ENCODE measurements around the gene FSTL4. TPM values are rescaled to one million over a fixed set of nuclear protein-coding genes. Genes with fewer than 3 reads are reported as not detected.

Gene FSTL4
- total RNA-seq, 1 experiment from 2014 or later, result 2.7 TPM

GRCh38 chr5:133256276-133256675, 356.1 kb downstream of the FSTL4 start:
- no peaks in the 10 kb centered on the region for H3K27me3 Mint-ChIP-seq (ENCODE audit: insufficient read depth, unreplicated experiment)
- no peak overlapping the region for H3K27ac Mint-ChIP-seq (ENCODE audit: unreplicated experiment)

GRCh38 chr5:133254803-133255202, 357.5 kb downstream of the FSTL4 start:
- Histone ChIP-seq H3K4me1 (no peaks in the 10 kb centered on the region), H3K4me3 (ENCODE audit: low read depth, low read length) (no peak overlapping the region), H3K9me3 (no peaks in the 10 kb centered on the region), H3K36me3 (ENCODE audit: control insufficient read depth, insufficient read depth, low read length) (no peaks in the 10 kb centered on the region), H3K27me3 (replicated peaks; ENCODE audit: control insufficient read depth, insufficient read depth, low read length) (no peaks in the 10 kb centered on the region)
- intact Hi-C loops (cut with micrococcal nuclease; ENCODE audit: unreplicated experiment), result no loop called here
- Mint-ChIP-seq H3K27ac (ENCODE audit: unreplicated experiment) (no peak overlapping the region), H3K27me3 (ENCODE audit: insufficient read depth, unreplicated experiment) (no peaks in the 10 kb centered on the region), H3K4me3 (ENCODE audit: unreplicated experiment) (no peak overlapping the region), H3K36me3 (ENCODE audit: insufficient read depth, unreplicated experiment) (no peaks in the 10 kb centered on the region), H3K4me1 (ENCODE audit: low read depth, unreplicated experiment) (no peaks in the 10 kb centered on the region), H3K9me3 (ENCODE audit: unreplicated experiment) (no peaks in the 10 kb centered on the region)
- ChIA-PET POLR2A (no interaction called here), CTCF (no interaction called here)
- no peak for DNase-seq
- no TSS peak for BruUV-seq (replicated peaks)
- no peak for TF ChIP-seq CTCF (IDR thresholded peaks at IDR 0.05; ENCODE audit: insufficient read depth in 1 of 2, low read depth in 1 of 2, low read length in 1 of 2, severe bottlenecking in 1 of 2, unreplicated experiment in 1 of 2)

More at GRCh38 chr5:133256276-133256675, 356.1 kb downstream of the FSTL4 start:
- ChIA-PET CTCF (no interaction called here), POLR2A (no interaction called here)
- H3K4me3 Mint-ChIP-seq (ENCODE audit: unreplicated experiment), result no peak overlapping the region
- Histone ChIP-seq H3K27me3 (replicated peaks; ENCODE audit: control insufficient read depth, insufficient read depth, low read length) (no peaks in the 10 kb centered on the region), H3K36me3 (ENCODE audit: control insufficient read depth, insufficient read depth, low read length) (no peaks in the 10 kb centered on the region), H3K9me3 (no peaks in the 10 kb centered on the region), H3K4me1 (no peaks in the 10 kb centered on the region), H3K4me3 (ENCODE audit: low read depth, low read length) (no peak overlapping the region)
- no peak for DNase-seq
- BruUV-seq (replicated peaks), result no TSS peak
- intact Hi-C loops (cut with micrococcal nuclease; ENCODE audit: unreplicated experiment), result no loop called here
- H3K36me3 Mint-ChIP-seq (ENCODE audit: insufficient read depth, unreplicated experiment), result no peaks in the 10 kb centered on the region
- no peaks in the 10 kb centered on the region for H3K4me1 Mint-ChIP-seq (ENCODE audit: low read depth, unreplicated experiment)
- TF ChIP-seq CTCF (IDR thresholded peaks at IDR 0.05; ENCODE audit: insufficient read depth in 1 of 2, low read depth in 1 of 2, low read length in 1 of 2, severe bottlenecking in 1 of 2, unreplicated experiment in 1 of 2), result no peak
- H3K9me3 Mint-ChIP-seq (ENCODE audit: unreplicated experiment), result no peaks in the 10 kb centered on the region

- Mint-ChIP-seq H3K4me3 (ENCODE audit: unreplicated experiment) (no peak overlapping the region), H3K27ac (ENCODE audit: unreplicated experiment) (no peak overlapping the region), H3K9me3 (ENCODE audit: unreplicated experiment) (no peaks in the 10 kb centered on the region), H3K4me1 (ENCODE audit: low read depth, unreplicated experiment) (no peaks in the 10 kb centered on the region), H3K27me3 (ENCODE audit: insufficient read depth, unreplicated experiment) (no peaks in the 10 kb centered on the region), H3K36me3 (ENCODE audit: insufficient read depth, unreplicated experiment) (no peaks in the 10 kb centered on the region)
- BruUV-seq (replicated peaks), result no TSS peak
- Histone ChIP-seq H3K27me3 (replicated peaks; ENCODE audit: control insufficient read depth, insufficient read depth, low read length) (no peaks in the 10 kb centered on the region), H3K4me1 (no peaks in the 10 kb centered on the region), H3K4me3 (ENCODE audit: low read depth, low read length) (no peak overlapping the region), H3K36me3 (ENCODE audit: control insufficient read depth, insufficient read depth, low read length) (no peaks in the 10 kb centered on the region), H3K9me3 (no peaks in the 10 kb centered on the region)
- POLR2A ChIA-PET, result no interaction called here
- intact Hi-C loops (cut with micrococcal nuclease; ENCODE audit: unreplicated experiment), result no loop called here
- CTCF ChIA-PET, result interaction anchor here (1.1 kb wide), 1 partner anchor 34 kb away, joined by 3 read pairs; no protein-coding TSS in a partner anchor
- TF ChIP-seq CTCF (IDR thresholded peaks at IDR 0.05; ENCODE audit: insufficient read depth in 1 of 2, low read depth in 1 of 2, low read length in 1 of 2, severe bottlenecking in 1 of 2, unreplicated experiment in 1 of 2), result no peak
- DNase-seq, result no peak
Measured at GRCh38 chr5:133253671-133254070, 358.7 kb downstream of the FSTL4 start.
